ENCODE measurements around the gene BTBD9. TPM values are rescaled to one million over a fixed set of nuclear protein-coding genes. Genes with fewer than 3 reads are reported as not detected.

The BTBD9 gene
- total RNA-seq, 1 donor from 2014 or later, result 14.8 TPM

DNA sequence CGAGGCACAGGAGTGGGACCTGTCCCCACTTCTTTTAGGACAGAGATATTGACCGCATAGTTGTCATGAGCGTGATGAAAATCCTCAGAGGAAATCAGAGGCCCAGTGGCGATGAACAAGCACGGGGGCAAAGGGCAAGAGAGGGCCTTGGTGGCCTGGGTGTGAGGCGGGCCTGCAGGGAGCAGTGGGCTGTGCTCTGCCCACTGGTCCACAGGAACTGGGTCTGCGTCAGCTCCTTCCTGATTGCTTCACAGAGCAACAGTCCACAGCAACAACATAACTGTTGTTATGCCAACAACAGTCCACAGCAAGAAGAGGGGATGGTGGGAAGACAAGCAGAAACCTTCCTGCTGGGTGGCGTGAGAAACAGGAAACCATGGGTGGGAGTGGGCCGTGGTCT is 484.6 kb downstream of the BTBD9 start:
- H3K4me3 Mint-ChIP-seq (ENCODE audit: unreplicated experiment), result no peak overlapping the region
- DNase-seq (ENCODE audit: low spot score), result no peak
- peaks cover 14% of the 10 kb centered on the region for H3K36me3 Mint-ChIP-seq (ENCODE audit: low read depth)
- TF ChIP-seq, protein P1, sequence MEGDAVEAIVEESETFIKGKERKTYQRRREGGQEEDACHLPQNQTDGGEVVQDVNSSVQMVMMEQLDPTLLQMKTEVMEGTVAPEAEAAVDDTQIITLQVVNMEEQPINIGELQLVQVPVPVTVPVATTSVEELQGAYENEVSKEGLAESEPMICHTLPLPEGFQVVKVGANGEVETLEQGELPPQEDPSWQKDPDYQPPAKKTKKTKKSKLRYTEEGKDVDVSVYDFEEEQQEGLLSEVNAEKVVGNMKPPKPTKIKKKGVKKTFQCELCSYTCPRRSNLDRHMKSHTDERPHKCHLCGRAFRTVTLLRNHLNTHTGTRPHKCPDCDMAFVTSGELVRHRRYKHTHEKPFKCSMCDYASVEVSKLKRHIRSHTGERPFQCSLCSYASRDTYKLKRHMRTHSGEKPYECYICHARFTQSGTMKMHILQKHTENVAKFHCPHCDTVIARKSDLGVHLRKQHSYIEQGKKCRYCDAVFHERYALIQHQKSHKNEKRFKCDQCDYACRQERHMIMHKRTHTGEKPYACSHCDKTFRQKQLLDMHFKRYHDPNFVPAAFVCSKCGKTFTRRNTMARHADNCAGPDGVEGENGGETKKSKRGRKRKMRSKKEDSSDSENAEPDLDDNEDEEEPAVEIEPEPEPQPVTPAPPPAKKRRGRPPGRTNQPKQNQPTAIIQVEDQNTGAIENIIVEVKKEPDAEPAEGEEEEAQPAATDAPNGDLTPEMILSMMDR (IDR thresholded peaks at IDR 0.05), result no peak
- H3K9me3 Mint-ChIP-seq (ENCODE audit: low read depth), result no peaks in the 10 kb centered on the region
- H3K27ac Mint-ChIP-seq (ENCODE audit: unreplicated experiment), result peak overlapping the region; percentile 34
- no peaks in the 10 kb centered on the region for H3K27me3 Mint-ChIP-seq (ENCODE audit: low read depth)
- H3K4me1 Mint-ChIP-seq (ENCODE audit: low read depth), result peaks cover 6% of the 10 kb centered on the region

DNA sequence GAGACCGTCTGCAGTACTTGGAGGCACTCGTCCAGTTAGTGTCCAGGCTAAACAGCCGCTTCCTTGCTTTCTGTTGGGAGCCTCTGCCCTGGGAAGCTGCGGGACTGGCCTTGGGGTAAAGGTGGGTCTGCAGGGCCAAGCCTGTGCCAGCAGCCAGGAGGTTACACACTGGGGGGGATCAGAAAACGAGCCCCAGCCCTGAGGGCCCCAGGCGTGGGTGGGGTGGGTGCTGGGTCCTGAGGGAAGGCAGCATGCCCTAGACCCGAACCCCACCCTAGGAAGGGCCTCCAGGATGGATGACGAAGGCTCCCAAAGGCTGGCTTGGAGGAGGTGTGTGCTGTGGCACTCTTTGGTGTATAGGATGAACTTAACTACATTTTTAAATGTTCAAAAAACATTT is 485.0 kb downstream of the BTBD9 start:
- H3K4me3 Mint-ChIP-seq (ENCODE audit: unreplicated experiment), result no peak overlapping the region
- no peaks in the 10 kb centered on the region for H3K27me3 Mint-ChIP-seq (ENCODE audit: low read depth)
- TF ChIP-seq, protein P1 (IDR thresholded peaks at IDR 0.05), result no peak
- peaks cover 14% of the 10 kb centered on the region for H3K36me3 Mint-ChIP-seq (ENCODE audit: low read depth)
- no peak for DNase-seq (ENCODE audit: low spot score)
- peaks cover 6% of the 10 kb centered on the region for H3K4me1 Mint-ChIP-seq (ENCODE audit: low read depth)
- no peak overlapping the region for H3K27ac Mint-ChIP-seq (ENCODE audit: unreplicated experiment)
- no peaks in the 10 kb centered on the region for H3K9me3 Mint-ChIP-seq (ENCODE audit: low read depth)

DNA sequence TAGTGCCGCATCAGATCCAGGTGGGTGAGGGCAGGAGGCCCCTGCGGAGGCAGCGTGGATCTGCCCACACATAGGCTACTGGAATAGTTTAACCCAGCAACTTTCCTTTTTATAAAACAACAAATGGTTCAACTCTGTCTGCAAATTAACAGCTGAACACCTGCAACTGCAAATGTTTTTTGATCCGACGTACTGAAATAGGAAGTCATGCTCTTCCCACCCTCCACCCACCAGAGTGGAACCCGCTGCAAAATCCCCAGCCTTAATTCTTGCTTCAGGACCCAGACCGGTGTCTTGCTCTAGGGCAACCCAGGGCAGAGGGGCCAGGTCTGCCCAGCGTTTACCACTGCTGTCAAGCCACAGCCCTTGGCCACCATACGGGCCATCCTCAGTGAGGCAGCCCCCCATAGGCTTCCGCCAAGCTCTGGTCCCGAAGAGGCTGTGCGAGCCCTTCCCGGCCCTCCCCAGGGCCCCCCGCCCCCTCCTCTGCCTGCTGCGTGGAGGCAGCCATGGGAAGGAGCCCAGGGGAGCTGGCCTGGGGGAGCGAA is 485.9 kb downstream of the BTBD9 start:
- H3K4me3 Mint-ChIP-seq (ENCODE audit: unreplicated experiment), result no peak overlapping the region
- H3K4me1 Mint-ChIP-seq (ENCODE audit: low read depth), result peaks cover 6% of the 10 kb centered on the region
- H3K27me3 Mint-ChIP-seq (ENCODE audit: low read depth), result no peaks in the 10 kb centered on the region
- DNase-seq (ENCODE audit: low spot score), result no peak
- peaks cover 13% of the 10 kb centered on the region for H3K36me3 Mint-ChIP-seq (ENCODE audit: low read depth)
- no peaks in the 10 kb centered on the region for H3K9me3 Mint-ChIP-seq (ENCODE audit: low read depth)
- no peak overlapping the region for H3K27ac Mint-ChIP-seq (ENCODE audit: unreplicated experiment)
- TF ChIP-seq, protein P1 (IDR thresholded peaks at IDR 0.05), result no peak

DNA sequence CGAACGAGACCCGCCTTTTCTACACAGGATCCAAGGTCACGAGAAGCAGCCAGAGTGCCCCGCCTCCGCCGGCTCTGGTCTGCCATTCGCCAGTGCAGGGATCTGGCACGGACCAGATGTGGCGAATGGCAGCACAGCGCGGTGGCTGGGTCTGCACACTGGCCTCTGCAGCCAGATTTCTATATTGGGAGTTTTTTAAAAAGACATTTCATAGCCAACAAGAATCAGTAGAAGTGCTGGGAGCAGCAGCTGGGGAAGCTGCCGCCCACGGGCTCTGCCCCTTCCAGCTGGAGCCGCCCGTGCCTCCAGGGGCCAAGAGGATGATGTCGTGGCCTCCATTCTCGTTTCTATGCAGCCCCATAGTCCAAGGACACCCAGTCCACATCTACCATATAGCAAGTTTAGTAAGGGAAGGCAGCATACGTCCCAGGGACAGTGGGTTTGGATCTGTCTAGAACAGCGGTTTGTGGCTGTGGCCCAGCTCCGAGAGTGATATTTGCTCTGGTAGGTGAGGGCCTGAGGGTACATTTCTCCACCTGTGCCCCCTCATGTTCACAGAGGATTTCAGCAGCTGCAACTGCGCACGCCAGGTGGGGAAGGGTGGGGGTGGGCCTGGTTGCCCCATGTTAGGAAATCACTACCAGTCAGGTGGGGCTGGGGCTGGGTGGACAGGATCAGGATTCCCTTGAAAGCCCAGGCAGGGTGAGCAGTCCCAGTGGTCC is 486.5 kb downstream of the BTBD9 start:
- TF ChIP-seq, protein P1 (IDR thresholded peaks at IDR 0.05), result no peak
- Mint-ChIP-seq H3K27me3 (ENCODE audit: low read depth) (no peaks in the 10 kb centered on the region), H3K4me1 (ENCODE audit: low read depth) (peaks cover 6% of the 10 kb centered on the region), H3K9me3 (ENCODE audit: low read depth) (no peaks in the 10 kb centered on the region), H3K4me3 (ENCODE audit: unreplicated experiment) (no peak overlapping the region), H3K27ac (ENCODE audit: unreplicated experiment) (peak overlapping the region; percentile 2), H3K36me3 (ENCODE audit: low read depth) (peaks cover 13% of the 10 kb centered on the region)
- DNase-seq (ENCODE audit: low spot score), result no peak

DNA sequence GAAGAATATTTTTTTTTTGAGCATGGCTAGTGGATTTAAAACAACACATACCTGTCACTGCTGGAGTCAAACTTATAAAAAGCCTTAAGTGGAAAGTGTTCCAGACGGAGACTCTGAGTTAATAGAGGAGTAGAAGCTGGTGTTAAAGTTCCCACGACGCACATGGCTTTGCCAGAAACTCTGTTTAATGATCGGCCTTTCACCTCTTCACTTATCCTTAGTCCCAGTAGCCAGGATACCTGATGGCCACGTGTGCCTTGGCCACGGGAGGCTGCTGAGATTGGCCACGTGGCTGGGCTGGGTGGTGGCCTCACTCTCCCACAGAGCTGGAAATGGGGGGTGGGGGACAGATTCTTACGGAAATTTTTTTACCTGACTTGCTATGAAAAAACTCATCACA is 487.1 kb downstream of the BTBD9 start:
- Mint-ChIP-seq H3K36me3 (ENCODE audit: low read depth) (peaks cover 13% of the 10 kb centered on the region), H3K4me3 (ENCODE audit: unreplicated experiment) (no peak overlapping the region), H3K9me3 (ENCODE audit: low read depth) (no peaks in the 10 kb centered on the region), H3K27me3 (ENCODE audit: low read depth) (no peaks in the 10 kb centered on the region), H3K4me1 (ENCODE audit: low read depth) (peaks cover 9% of the 10 kb centered on the region), H3K27ac (ENCODE audit: unreplicated experiment) (peak overlapping the region; percentile 2)
- TF ChIP-seq, protein P1 (IDR thresholded peaks at IDR 0.05), result no peak
- no peak for DNase-seq (ENCODE audit: low spot score)

All from chondrocyte (in vitro differentiated cells).